Measurements from ENCODE around the gene C2orf72. TPM values are rescaled to one million over a fixed set of nuclear protein-coding genes. Genes with fewer than 3 reads are reported as not detected.
"Not testable (repeated sequence)": the region's sequence is repeated elsewhere in the genome, so short reads cannot be mapped to it uniquely, and the experiment has no call there.

C2orf72 gene
- total and polyA plus RNA-seq, 3 donors from 2014 or later: 2.7 to 6.9 (median 5.3) TPM

GRCh38 chr2:231059756-231060155, 22.4 kb downstream of the C2orf72 start:
- H3K27me3 ChIP-seq: no peaks in the 10 kb centered on the region
- intact Hi-C loops (cut with DNase I; ENCODE audit: low total_unique reads): no loop called here
- H3K36me3 ChIP-seq (ENCODE audit: low read depth, missing control alignments): no peaks in the 10 kb centered on the region
- TF ChIP-seq POLR2A (IDR thresholded peaks at IDR 0.05): no peak
- TF ChIP-seq, protein P1, sequence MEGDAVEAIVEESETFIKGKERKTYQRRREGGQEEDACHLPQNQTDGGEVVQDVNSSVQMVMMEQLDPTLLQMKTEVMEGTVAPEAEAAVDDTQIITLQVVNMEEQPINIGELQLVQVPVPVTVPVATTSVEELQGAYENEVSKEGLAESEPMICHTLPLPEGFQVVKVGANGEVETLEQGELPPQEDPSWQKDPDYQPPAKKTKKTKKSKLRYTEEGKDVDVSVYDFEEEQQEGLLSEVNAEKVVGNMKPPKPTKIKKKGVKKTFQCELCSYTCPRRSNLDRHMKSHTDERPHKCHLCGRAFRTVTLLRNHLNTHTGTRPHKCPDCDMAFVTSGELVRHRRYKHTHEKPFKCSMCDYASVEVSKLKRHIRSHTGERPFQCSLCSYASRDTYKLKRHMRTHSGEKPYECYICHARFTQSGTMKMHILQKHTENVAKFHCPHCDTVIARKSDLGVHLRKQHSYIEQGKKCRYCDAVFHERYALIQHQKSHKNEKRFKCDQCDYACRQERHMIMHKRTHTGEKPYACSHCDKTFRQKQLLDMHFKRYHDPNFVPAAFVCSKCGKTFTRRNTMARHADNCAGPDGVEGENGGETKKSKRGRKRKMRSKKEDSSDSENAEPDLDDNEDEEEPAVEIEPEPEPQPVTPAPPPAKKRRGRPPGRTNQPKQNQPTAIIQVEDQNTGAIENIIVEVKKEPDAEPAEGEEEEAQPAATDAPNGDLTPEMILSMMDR (IDR thresholded peaks at IDR 0.05): no peak
- no peaks in the 10 kb centered on the region for H3K9me3 ChIP-seq
- peaks cover 13% of the 10 kb centered on the region for H3K4me1 ChIP-seq
- WGBS, 2 donors: 84 to 91% methylated on average over 2 of the region's 2 CpGs
- no peak for DNase-seq
- no peak overlapping the region for H3K4me3 ChIP-seq
- H3K27ac ChIP-seq: no peak overlapping the region

- H3K36me3 ChIP-seq (ENCODE audit: low read depth, missing control alignments): no peaks in the 10 kb centered on the region
- intact Hi-C loops (cut with DNase I; ENCODE audit: low total_unique reads): no loop called here
Observed at GRCh38 chr2:231062776-231063175, 25.5 kb downstream of the C2orf72 start.

DNA sequence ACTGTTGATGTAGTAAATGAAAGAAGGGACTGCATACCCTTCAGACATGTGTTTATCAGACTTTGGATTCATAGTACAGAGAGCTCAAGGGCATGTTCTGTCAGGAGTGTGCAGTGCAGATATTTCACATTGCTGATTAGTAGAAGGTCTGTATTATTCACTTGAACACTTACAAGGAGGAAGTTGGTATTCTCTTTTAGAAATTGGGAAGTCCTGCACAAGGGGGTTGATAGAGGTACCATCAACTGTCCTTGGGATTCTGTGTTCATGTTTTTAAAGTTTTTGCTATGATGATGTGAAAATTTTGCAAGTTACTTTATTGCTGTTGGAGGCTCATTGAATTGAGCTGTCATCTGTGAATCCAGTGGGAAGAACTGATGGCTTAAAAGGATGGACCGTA, 26.0 kb downstream of the C2orf72 start:
- TF ChIP-seq POLR2A (IDR thresholded peaks at IDR 0.05): no peak
- TF ChIP-seq, protein P1 (IDR thresholded peaks at IDR 0.05): no peak
- Histone ChIP-seq H3K4me3 (no peak overlapping the region), H3K27me3 (no peaks in the 10 kb centered on the region), H3K4me1 (peaks cover 9% of the 10 kb centered on the region), H3K36me3 (ENCODE audit: low read depth, missing control alignments) (no peaks in the 10 kb centered on the region), H3K27ac (no peak overlapping the region), H3K9me3 (no peaks in the 10 kb centered on the region)
- DNase-seq: no peak
- 84 to 85% methylated on average over 1 of the region's 1 CpG for WGBS, 2 donors
- intact Hi-C loops (cut with DNase I; ENCODE audit: low total_unique reads): no loop called here

More at GRCh38 chr2:231062776-231063175, 25.5 kb downstream of the C2orf72 start:
- WGBS, 2 donors: 79 to 84% methylated on average over 3 of the region's 3 CpGs
- H3K4me1 ChIP-seq: peaks cover 13% of the 10 kb centered on the region
- no peak for DNase-seq
- no peak overlapping the region for H3K4me3 ChIP-seq
- H3K9me3 ChIP-seq: no peaks in the 10 kb centered on the region
- H3K27ac ChIP-seq: no peak overlapping the region
- H3K27me3 ChIP-seq: no peaks in the 10 kb centered on the region
- TF ChIP-seq, protein P1 (IDR thresholded peaks at IDR 0.05): no peak

GRCh38 chr2:231065966-231066365, 28.6 kb downstream of the C2orf72 start:
- H3K36me3 ChIP-seq (ENCODE audit: low read depth, missing control alignments): no peaks in the 10 kb centered on the region
- H3K4me1 ChIP-seq: no peaks in the 10 kb centered on the region
- WGBS, 2 donors: 96 to 97% methylated on average over 1 of the region's 1 CpG
- intact Hi-C loops (cut with DNase I; ENCODE audit: low total_unique reads): no loop called here
- TF ChIP-seq POLR2A (IDR thresholded peaks at IDR 0.05): no peak
- TF ChIP-seq, protein P1 (IDR thresholded peaks at IDR 0.05): no peak
- H3K27me3 ChIP-seq: no peaks in the 10 kb centered on the region
- no peaks in the 10 kb centered on the region for H3K9me3 ChIP-seq
- no peak overlapping the region for H3K4me3 ChIP-seq
- no peak for DNase-seq
- no peak overlapping the region for H3K27ac ChIP-seq

DNA sequence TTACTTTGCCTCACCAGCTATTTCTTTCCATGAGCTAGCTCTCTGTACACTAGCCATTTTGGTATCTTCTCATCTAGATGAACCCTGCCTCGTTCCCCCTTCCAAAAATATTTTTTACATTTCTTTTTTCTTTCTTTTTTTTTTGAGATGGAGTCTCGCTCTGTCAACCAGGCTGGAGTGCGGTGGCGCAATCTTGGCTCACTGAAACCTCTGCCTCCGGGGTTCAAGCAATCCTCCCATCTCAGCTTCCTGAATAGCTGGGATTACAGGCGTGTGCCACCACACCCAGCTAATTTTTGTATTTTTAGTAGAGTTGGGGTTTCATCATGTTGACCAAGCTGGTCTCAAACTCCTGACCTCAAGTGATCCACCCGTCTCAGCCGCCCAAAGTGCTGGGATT, 30.2 kb downstream of the C2orf72 start:
- 87 to 95% methylated on average over 8 of the region's 8 CpGs for WGBS, 2 donors
- H3K4me1 ChIP-seq; H3K27ac ChIP-seq; H3K36me3 ChIP-seq (ENCODE audit: low read depth, missing control alignments); H3K4me3 ChIP-seq; intact Hi-C loops (cut with DNase I; ENCODE audit: low total_unique reads); DNase-seq; H3K9me3 ChIP-seq; H3K27me3 ChIP-seq: not testable (repeated sequence)
